ENCODE results near the gene CCN5. TPM values are rescaled to one million over a fixed set of nuclear protein-coding genes. Genes with fewer than 3 reads are reported as not detected.
A peak's percentile ranks its signal among the peaks of the same experiment; 100 is the strongest.

CCN5 gene
- total RNA-seq, 1 donor from 2014 or later: 1.1 TPM

GRCh38 chr20:44714102-44714700 lies 968 bp upstream of the CCN5 start:
- DNase-seq (ENCODE audit: low spot score): no peak

GRCh38 chr20:44715499-44716308 lies 535 bp downstream of the CCN5 start:
- DNase-seq (ENCODE audit: low spot score) (no peak), ATAC-seq (no peak)

More at GRCh38 chr20:44714102-44714700, 968 bp upstream of the CCN5 start:
- peak; percentile 48 for ATAC-seq

GRCh38 chr20:44716309-44717106 lies 1.3 kb downstream of the CCN5 start:
- no peak for ATAC-seq
- no peak for DNase-seq (ENCODE audit: low spot score)

GRCh38 chr20:44717986-44718385 lies 2.8 kb downstream of the CCN5 start:
- ATAC-seq: no peak
- no peak for DNase-seq (ENCODE audit: low spot score)

- no peak for ATAC-seq
- DNase-seq (ENCODE audit: low spot score): no peak
Observed at GRCh38 chr20:44719841-44720240, 4.7 kb downstream of the CCN5 start.

- DNase-seq (ENCODE audit: low spot score): no peak
- no peak for ATAC-seq
Observed at GRCh38 chr20:44720621-44720996, 5.4 kb downstream of the CCN5 start.

GRCh38 chr20:44720997-44721784 lies 6.0 kb downstream of the CCN5 start:
- DNase-seq (ENCODE audit: low spot score): no peak
- peak; percentile 25 for ATAC-seq

GRCh38 chr20:44721785-44722054 lies 6.6 kb downstream of the CCN5 start:
- DNase-seq (ENCODE audit: low spot score): no peak
- no peak for ATAC-seq

- ATAC-seq (no peak), DNase-seq (ENCODE audit: low spot score) (no peak)
Observed at GRCh38 chr20:44722990-44723389, 7.8 kb downstream of the CCN5 start.

- DNase-seq (ENCODE audit: low spot score) (no peak), ATAC-seq (no peak)
Observed at GRCh38 chr20:44723391-44723790, 8.2 kb downstream of the CCN5 start.

GRCh38 chr20:44723798-44724362 lies 8.7 kb downstream of the CCN5 start:
- ATAC-seq: no peak
- no peak for DNase-seq (ENCODE audit: low spot score)

- ATAC-seq (no peak), DNase-seq (ENCODE audit: low spot score) (no peak)
Observed at GRCh38 chr20:44724423-44725091, 9.4 kb downstream of the CCN5 start.

- no peak for ATAC-seq
- no peak for DNase-seq (ENCODE audit: low spot score)
Observed at GRCh38 chr20:44725837-44726236, 10.7 kb downstream of the CCN5 start.

- DNase-seq (ENCODE audit: low spot score) (no peak), ATAC-seq (no peak)
Observed at GRCh38 chr20:44727039-44727438, 11.9 kb downstream of the CCN5 start.

GRCh38 chr20:44727651-44728050 lies 12.5 kb downstream of the CCN5 start:
- ATAC-seq (no peak), DNase-seq (ENCODE audit: low spot score) (no peak)

- no peak for DNase-seq (ENCODE audit: low spot score)
- peak; percentile 84 for ATAC-seq
Observed at GRCh38 chr20:44728801-44729443, 13.8 kb downstream of the CCN5 start.

- ATAC-seq (no peak), DNase-seq (ENCODE audit: low spot score) (no peak)
Observed at GRCh38 chr20:44730441-44730840, 15.3 kb downstream of the CCN5 start.

- DNase-seq (ENCODE audit: low spot score) (no peak), ATAC-seq (no peak)
Observed at GRCh38 chr20:44731657-44732056, 16.5 kb downstream of the CCN5 start.

GRCh38 chr20:44732327-44732726 lies 17.2 kb downstream of the CCN5 start:
- DNase-seq (ENCODE audit: low spot score): no peak
- ATAC-seq: no peak

All from left lobe of liver (tissue), 2 donors.